Measurements from ENCODE around the gene FAM229A.
A peak's percentile ranks its signal among the peaks of the same experiment; 100 is the strongest.
"Not testable (repeated sequence)": the region's sequence is repeated elsewhere in the genome, so short reads cannot be mapped to it uniquely, and the experiment has no call there.

The FAM229A gene

GRCh38 chr1:32377541-32378220 is 15.4 kb upstream of the FAM229A start:
- DNase-seq (ENCODE audit: extremely low read depth in 1 of 2, low read depth in 1 of 2): no peak

GRCh38 chr1:32376199-32376598 is 13.9 kb upstream of the FAM229A start:
- DNase-seq (ENCODE audit: extremely low read depth in 1 of 2, low read depth in 1 of 2): no peak

DNA sequence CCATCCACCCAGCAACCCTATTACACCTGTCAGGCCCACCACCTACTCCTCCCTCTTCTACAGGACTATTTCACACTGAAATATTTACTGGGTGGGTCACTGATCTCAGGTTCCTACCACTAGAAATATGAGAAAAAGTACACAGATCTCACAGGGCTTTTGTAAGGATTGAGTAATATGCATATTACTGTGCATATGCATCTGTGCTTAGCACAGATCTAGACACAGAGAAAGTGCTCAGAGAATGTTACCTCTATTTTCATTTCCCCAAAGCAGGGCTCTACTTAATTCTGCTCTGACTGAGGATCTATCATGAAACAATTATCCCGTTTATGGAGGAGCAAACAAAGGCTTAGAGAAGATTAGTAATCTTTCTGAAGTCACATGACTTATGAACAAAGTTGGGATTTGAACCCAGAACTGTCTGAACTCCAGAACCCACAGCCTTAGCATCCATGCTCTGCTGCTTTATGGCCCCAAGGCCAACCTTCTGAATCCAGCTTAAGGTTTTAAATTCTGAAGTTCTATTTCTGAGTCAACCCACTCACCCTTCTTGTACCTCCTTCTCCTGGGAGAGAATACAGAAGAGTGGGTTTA is 11.8 kb upstream of the FAM229A start:
- no peak for DNase-seq (ENCODE audit: extremely low read depth in 1 of 2, low read depth in 1 of 2)

DNA sequence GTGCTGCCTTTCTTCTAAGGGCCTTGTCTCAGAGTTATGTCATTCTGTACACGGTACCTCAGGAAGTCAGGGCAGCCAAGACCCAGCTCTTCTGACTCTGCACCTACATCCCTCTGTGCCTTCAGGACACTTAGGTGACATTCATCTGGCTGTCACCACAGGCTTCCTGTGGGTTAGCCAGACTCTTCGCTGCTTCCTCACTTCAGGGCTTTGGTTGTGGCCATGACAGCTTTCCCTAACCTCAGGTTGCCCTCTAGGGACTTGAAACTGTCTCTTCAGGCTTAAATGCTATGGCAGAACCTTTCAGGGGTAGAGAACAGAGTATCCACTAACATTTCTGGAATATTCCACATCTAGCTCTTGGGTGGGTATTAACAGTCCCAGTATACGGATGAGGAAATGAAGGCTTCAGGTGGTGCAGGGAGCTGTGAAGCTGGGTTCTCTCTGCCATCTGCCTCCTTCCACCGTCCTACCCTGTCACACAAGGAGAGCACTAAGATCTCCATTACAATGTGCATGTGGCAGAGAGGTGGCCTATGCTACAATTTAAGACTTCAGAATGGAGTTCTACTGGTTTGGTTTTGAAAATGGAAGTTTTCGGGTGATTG is 10.0 kb upstream of the FAM229A start:
- no peak for DNase-seq (ENCODE audit: extremely low read depth in 1 of 2, low read depth in 1 of 2)

- DNase-seq (ENCODE audit: extremely low read depth in 1 of 2, low read depth in 1 of 2): no peak
Measured at GRCh38 chr1:32367912-32368635, 5.8 kb upstream of the FAM229A start.

DNA sequence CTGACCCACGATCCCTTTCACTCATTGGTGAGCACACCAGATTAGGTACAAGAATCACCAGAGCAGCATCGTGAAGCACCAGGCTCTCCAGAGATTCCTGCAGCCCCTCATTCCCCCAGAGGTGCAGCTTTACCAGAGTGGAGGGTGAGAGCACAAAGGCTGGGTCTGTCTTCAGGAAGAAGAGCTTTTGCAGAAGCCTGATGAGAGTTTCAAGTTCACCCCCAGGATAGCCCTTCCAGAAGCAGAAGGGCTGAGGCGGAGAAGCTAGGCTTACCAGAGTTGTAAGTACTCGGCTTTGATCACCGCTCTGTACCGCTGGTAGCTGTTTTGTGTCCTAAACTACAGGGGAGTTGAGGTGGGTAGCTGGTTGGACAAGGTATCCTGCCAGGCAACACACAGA is 3.2 kb upstream of the FAM229A start:
- no peak for DNase-seq (ENCODE audit: extremely low read depth in 1 of 2, low read depth in 1 of 2)

DNA sequence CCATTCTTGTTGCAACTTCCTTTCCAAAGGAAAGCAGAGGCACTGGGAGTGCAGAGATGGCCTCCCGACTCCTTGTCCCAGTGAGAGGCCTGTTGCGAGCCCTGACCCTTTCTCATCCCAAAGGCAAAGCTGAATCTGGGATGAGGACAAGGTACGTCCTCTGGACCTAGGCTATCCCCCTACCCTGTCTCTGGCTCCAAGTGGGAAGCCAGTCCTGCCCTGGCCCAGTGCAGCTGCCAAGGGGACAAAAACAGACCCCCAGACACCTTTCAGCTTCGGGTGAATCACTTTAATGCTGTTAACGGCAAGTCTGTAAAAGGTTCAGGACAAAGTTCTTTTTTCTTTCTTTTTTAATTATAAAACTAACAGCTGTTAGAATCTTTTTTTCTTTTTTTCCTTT is 2.6 kb upstream of the FAM229A start:
- no peak for DNase-seq (ENCODE audit: extremely low read depth in 1 of 2, low read depth in 1 of 2)

GRCh38 chr1:32363713-32364112 is 1.4 kb upstream of the FAM229A start:
- DNase-seq (ENCODE audit: extremely low read depth in 1 of 2, low read depth in 1 of 2): no peak

DNA sequence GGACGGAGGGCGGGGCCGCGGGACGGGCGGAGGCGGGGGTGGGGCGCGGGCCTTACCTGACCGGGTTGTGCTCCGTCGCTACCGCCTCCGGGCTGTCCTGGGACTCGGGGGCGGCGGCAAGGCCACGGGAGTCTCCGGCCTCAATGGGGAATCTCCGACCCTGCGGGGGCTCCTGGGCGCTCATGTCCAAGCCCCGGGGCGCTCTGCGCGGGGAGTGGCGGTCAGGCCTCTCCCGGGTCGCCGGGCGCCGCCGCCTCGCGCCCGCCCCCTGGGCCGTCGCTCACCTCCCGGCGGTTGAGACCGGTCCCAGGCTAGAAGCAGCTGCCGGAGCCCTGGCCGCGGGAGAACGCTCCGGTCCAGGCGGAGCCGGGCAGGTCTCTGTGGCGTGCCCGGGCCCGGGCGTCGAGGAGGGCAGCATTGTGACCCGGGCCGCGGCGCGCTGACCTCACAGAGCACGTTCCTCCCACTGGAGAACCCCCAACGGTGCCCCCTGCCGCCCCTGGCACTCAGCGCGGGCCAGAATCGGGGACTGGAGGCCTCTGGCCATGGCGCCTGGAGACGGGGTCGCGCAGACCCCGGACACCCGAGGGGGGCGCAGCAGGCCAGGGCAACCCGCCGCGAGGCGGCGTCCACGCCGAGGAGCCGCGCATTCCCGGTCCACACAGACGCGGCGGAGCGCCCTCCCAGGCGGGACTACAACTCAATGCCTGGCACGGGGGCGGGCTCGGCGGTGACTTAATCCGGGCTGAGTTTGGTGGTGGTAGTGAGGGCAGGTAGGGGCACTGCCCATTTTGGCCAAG is 411 bp downstream of the FAM229A start:
- no peak for DNase-seq (ENCODE audit: extremely low read depth in 1 of 2, low read depth in 1 of 2)

- no peak for DNase-seq (ENCODE audit: extremely low read depth in 1 of 2, low read depth in 1 of 2)
Measured at GRCh38 chr1:32361308-32361673, 994 bp downstream of the FAM229A start.

- no peak for DNase-seq (ENCODE audit: extremely low read depth in 1 of 2, low read depth in 1 of 2)
Measured at GRCh38 chr1:32358435-32358834, 3.9 kb downstream of the FAM229A start.

DNA sequence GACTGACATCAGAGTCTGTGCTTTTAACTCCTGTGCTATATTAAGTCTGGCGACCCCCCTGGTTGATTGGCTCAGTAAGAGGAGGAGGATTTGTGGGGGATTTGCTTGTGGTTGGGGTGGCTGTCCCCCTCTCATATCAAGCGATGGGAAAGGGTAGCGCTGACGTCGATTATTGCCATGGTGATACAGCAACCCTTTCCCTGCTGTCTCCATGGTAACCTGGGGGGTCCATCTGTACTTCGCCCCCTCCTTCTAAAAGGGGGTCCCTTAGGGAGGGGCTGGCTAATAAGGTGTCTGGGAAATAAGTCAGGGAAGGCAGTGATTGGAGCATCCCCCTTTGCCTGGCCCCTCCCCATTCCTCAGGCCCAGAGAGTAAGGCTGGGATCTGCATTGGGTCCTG is 4.7 kb downstream of the FAM229A start:
- DNase-seq (ENCODE audit: extremely low read depth in 1 of 2, low read depth in 1 of 2): no peak

DNA sequence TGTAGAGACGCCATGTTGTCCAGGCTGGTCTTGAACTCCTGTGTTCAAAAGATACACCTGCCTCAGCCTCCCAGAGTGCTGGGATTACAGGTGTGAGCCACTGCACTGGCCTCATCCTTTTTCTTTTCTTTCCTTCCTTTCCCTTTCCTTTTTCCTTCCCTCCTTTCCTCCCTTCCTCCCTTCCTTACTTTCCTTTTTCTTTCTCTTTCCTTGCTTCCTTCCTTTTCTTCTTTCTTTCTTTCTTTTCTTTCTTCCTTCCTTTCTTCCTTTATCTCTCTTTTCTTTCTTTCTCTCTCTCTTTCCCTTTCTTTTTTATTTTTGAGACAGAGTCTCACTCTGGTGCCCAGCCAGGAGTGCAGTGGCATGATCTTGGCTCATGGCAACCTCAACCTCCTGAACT is 5.8 kb downstream of the FAM229A start:
- DNase-seq (ENCODE audit: extremely low read depth in 1 of 2, low read depth in 1 of 2): no peak

DNA sequence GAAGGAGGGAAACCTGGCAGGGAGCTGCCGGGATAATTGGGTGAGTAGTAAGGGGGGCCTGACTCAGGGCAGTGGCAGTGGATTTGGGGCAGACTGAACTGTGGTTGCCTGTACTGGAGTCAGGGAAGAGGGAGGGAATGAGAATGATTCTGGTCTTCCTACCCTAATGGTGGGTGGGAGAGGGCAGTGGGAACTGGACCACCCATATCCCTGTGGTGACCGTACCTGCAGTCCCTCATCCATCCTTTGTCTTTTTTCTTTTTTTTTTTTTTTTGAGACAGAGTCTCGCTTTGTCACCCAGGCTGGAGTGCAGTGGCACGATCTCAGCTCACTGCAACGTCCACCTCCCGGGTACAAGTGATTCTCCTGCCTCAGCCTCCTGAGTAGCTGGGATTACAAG is 6.5 kb downstream of the FAM229A start:
- not testable (repeated sequence) for DNase-seq (ENCODE audit: extremely low read depth in 1 of 2, low read depth in 1 of 2)

DNA sequence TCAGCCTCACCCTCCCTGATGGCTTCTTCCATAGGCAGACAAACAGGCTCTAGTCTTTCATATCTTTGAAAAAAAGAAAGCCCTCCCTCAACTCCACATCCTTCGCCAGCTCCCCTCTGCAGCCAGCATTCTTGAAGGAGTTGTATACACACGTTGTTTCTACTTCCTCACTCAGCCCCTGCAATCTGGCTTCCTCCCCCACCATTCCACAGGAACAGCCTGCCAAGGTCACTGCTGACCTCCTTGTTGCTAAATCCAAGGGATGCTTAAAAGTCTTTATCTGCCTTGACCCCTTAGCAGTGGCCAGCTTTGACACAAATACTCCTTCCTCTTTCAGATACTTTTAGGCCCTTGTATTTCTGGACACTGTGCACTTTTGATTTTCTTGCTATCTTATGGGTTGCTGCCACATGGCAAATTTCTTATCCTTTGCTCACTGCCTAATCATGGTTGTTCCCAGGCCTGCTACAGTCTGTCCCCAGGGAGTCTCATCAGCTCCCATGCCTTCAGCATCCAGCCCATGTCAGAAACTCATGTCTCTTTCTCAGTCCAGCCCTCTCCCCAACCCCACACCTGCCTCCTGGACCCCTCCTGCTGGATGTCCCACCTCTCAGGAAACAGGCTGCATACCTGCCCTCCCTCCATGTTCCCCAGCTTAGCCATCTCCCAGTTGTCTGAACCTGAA is 8.3 kb downstream of the FAM229A start:
- DNase-seq (ENCODE audit: extremely low read depth in 1 of 2, low read depth in 1 of 2): no peak

GRCh38 chr1:32353431-32353830 is 8.9 kb downstream of the FAM229A start:
- no peak for DNase-seq (ENCODE audit: extremely low read depth in 1 of 2, low read depth in 1 of 2)

DNA sequence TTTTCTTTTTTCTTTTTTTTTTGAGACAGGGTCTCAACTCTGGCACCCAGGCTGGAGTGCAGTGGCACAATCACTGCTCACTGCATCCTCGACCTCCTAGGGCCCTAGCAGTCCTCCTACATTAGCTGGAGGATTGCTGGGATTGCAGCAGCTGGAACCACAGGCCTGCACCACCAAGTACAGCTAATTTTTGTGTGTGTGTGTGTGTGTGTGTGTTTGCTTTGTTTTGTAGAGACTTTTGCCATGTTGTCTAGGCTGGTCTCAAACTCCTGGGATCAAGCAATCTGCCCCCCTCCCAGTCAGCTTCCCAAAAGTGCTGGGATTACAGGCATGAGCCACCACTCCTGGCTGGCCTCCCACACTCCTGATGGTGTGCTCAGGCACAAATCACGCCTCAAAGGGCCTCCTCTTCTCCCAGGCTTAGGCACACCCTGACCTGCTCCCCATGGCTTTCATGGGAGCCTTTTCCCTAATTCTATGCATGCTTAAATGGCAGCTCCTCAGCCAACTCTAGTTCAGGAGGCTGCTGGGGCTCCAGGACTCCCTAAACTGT is 9.4 kb downstream of the FAM229A start:
- no peak for DNase-seq (ENCODE audit: extremely low read depth in 1 of 2, low read depth in 1 of 2)

DNA sequence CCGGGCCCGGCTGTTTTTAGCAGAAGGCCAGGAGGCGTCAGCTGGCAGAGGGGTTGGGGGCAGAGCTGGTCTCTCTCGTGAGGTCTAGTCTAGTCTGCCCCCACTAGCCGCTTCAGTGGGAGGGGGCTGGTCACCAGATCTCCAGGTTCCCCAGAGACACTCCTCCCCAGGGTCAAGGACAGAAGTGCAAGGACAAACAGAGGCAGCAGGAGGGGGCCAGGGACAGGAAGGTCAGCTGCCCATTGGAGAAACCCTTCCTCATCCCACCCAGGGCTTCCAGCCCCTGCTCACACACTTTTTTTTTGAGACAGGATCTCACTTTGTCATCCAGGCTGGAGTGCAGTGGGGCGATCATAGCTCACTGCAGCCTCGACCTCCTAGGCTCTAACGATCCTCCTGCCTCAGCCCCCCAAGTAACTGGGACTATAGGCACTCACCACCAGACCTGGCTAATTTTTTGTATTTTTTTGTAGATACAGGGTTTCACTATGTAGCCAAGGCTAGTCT is 10.0 kb downstream of the FAM229A start:
- DNase-seq (ENCODE audit: extremely low read depth in 1 of 2, low read depth in 1 of 2): no peak

DNA sequence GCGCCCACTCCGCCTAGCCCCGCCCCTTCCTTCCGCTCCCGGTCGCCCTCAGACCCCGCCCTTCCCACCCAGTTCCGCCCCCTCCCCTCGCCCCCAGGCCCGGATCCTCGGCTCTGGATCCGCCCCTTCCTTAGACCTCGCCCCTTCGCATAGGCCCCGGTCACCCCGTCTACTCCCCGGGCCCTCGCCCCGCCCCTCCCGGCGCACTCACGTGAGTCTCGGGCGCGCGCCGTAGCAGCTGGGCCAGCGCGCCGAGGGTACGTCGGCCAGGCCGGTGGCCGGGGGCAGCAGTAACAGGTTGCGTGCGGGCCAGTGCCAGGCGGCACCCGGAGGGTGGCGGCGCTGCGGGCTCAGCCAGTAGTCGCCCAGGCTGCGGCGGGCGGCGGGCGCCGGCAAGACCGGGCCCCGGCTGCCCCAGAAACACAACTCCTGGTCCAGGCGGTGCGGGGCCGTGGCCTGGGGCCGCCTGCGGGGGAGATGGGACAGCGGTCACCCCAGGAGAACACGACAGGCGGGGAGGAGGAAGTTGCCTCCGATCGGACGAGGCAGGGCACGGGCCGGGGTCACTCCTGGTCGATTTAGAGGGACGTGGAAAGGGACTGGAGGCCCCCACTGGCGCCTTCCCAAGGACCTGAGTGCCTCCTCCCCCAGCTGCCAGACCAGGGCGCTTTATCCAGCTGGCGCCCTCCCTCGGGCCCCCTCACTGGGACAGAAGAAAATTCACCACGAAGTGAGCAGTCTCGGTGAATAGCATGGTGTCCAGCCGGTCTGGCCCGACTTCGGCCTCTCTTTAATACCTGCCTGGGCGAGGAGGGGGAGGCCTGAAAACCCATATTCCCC is 10.7 kb downstream of the FAM229A start:
- peak; percentile 64 to 80 for DNase-seq (ENCODE audit: extremely low read depth in 1 of 2, low read depth in 1 of 2)

Measured in stimulated activated CD8-positive, alpha-beta memory T cell treated with anti-CD3 and anti-CD28 coated beads, Interleukin-7, amount 100 ng/mL, for 48 hours (primary cell).